GDM1 (cell line): ENCODE results near the gene LTA4H.
"Not testable (repeated sequence)": the region's sequence is repeated elsewhere in the genome, so short reads cannot be mapped to it uniquely, and the experiment has no call there.

ENCODE experiments used
- DNase-seq: peaks from one replicate; lab custom pipeline; 2025; lab: John Stamatoyannopoulos, UW

The LTA4H gene

GRCh38 chr12:95990136-95990535, 45.3 kb downstream of the LTA4H start:
- no peak for DNase-seq

GRCh38 chr12:95989504-95990123, 45.8 kb downstream of the LTA4H start:
- no peak for DNase-seq

GRCh38 chr12:95988506-95989275, 46.7 kb downstream of the LTA4H start:
- no peak for DNase-seq

GRCh38 chr12:95986635-95987570, 48.5 kb downstream of the LTA4H start:
- DNase-seq: no peak

- DNase-seq: no peak
These were observed 50.7 kb downstream of the LTA4H start for GRCh38 chr12:95984682-95985081.

- DNase-seq: no peak
These were observed 52.8 kb downstream of the LTA4H start for GRCh38 chr12:95982602-95983001.

GRCh38 chr12:95980437-95980836, 55.0 kb downstream of the LTA4H start:
- no peak for DNase-seq

GRCh38 chr12:95978774-95979173, 56.6 kb downstream of the LTA4H start:
- no peak for DNase-seq

- no peak for DNase-seq
These were observed 57.0 kb downstream of the LTA4H start for GRCh38 chr12:95978351-95978750.

GRCh38 chr12:95977764-95978305, 57.6 kb downstream of the LTA4H start:
- no peak for DNase-seq

GRCh38 chr12:95976416-95976832, 59.0 kb downstream of the LTA4H start:
- no peak for DNase-seq

- no peak for DNase-seq
These were observed 59.9 kb downstream of the LTA4H start for GRCh38 chr12:95975491-95975890.

- DNase-seq: no peak
These were observed 61.0 kb downstream of the LTA4H start for GRCh38 chr12:95974358-95974757.

GRCh38 chr12:95972832-95973456, 62.4 kb downstream of the LTA4H start:
- DNase-seq: no peak

- no peak for DNase-seq
These were observed 64.5 kb downstream of the LTA4H start for GRCh38 chr12:95970905-95971304.

GRCh38 chr12:95969116-95969515, 66.3 kb downstream of the LTA4H start:
- not testable (repeated sequence) for DNase-seq

- no peak for DNase-seq
These were observed 68.1 kb downstream of the LTA4H start for GRCh38 chr12:95967301-95967700.

- DNase-seq: no peak
These were observed 69.0 kb downstream of the LTA4H start for GRCh38 chr12:95966287-95966870.

- no peak for DNase-seq
These were observed 72.3 kb downstream of the LTA4H start for GRCh38 chr12:95963096-95963495.

- no peak for DNase-seq
These were observed 73.2 kb downstream of the LTA4H start for GRCh38 chr12:95962222-95962621.

GRCh38 chr12:95960241-95960640, 75.1 kb downstream of the LTA4H start:
- DNase-seq: no peak
